Lower lobe of right lung (tissue), 2 donors: ENCODE measurements around the gene CLEC5A. TPM values are rescaled to one million over a fixed set of nuclear protein-coding genes. Genes with fewer than 3 reads are reported as not detected.

Source experiments
- ATAC-seq, 2 donors: fragments of 200-7000 bp; cut with Tn5 transposase; one replicate each; pipeline ENCODE4 v1.9.1; 2020 to 2022; ENCODE audit warnings: mild to moderate bottlenecking in 2 of 2, moderate library complexity in 2 of 2
- DNase-seq: peaks from one replicate; pipeline ENCODE4 v3.0.0-alpha.2; 2020
- H3K27ac ChIP-seq: fragments of 200-600 bp; one replicate; pipeline ENCODE4 v1.8.0; 2022
- H3K27me3 ChIP-seq: fragments of 200-600 bp; one replicate; pipeline ENCODE4 v1.8.0; 2022; ENCODE audit warnings: low read depth
- H3K36me3 ChIP-seq: fragments of 200-600 bp; one replicate; pipeline ENCODE4 v1.8.0; 2022; ENCODE audit warnings: mild to moderate bottlenecking
- H3K4me1 ChIP-seq: fragments of 200-600 bp; one replicate; pipeline ENCODE4 v1.8.0; 2022
- H3K4me3 ChIP-seq: fragments of 200-600 bp; one replicate; pipeline ENCODE4 v1.8.0; 2022; ENCODE audit warnings: mild to moderate bottlenecking
- H3K9me3 ChIP-seq: fragments of 200-600 bp; one replicate; pipeline ENCODE4 v1.8.0; 2022
- intact Hi-C: fragments of 100-400 bp; cut with DNase I; formaldehyde crosslinking; loops from one replicate; pipeline ENCODE4 v1.11.0; 2022
- total RNA-seq: library from RNA; stranded (reverse); fragmentation: NEBNext Ultra II Directional; extraction: Animal tissue kit (Norgen Biotek cat#: 25700); gene quantifications from one replicate; pipeline ENCODE4 v1.2.1, GENCODE V29; 2021
- TF ChIP-seq, protein P1 (sequence below): fragments of 200-600 bp; IDR thresholded peaks from one replicate; pipeline ENCODE4 v1.8.0; 2022; ENCODE audit warnings: antibody characterized with exemption, mild to moderate bottlenecking
- donor health status: DM: no; HTN: yes; CAD: no; lungs with severe emphysema.

The CLEC5A gene
- total RNA-seq, 1 donor from 2014 or later, result 7.5 TPM

DNA sequence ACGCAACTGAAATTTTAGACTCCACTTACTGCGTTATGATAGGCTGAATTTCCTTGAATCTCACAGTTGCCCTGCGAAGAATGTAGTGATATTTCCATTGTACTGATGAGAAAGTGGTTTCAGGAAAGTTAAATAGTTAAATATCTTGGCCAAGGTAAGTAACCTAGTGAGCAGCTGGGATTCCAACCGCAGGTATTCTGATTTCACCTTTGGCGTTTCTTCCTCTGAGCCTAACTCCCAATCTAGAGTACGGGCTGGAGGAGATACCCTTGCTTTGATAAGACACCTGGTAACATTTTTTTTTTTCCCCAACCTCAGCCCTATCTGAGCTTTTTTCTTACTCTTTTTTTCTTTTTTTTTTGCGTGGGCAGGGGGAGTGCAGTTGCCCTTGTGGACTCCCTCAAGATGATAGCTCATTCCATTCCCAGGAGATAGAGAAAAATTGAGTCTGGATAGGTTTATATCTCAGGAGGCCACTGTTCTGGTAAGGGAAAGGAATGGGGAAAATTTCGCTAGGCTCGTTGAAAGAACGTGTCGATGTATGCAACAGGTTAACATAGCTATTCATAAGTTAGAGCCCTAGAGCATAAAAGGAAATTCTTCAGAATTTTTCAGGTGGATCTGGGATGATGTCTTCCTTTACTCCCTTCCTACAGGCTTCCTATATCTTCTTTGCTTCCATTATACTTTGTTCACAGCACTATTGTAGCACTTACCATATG is 29.9 kb upstream of the CLEC5A start:
- H3K36me3 ChIP-seq, result no peaks in the 10 kb centered on the region
- no peaks in the 10 kb centered on the region for H3K9me3 ChIP-seq
- no peak overlapping the region for H3K27ac ChIP-seq
- TF ChIP-seq, protein P1, sequence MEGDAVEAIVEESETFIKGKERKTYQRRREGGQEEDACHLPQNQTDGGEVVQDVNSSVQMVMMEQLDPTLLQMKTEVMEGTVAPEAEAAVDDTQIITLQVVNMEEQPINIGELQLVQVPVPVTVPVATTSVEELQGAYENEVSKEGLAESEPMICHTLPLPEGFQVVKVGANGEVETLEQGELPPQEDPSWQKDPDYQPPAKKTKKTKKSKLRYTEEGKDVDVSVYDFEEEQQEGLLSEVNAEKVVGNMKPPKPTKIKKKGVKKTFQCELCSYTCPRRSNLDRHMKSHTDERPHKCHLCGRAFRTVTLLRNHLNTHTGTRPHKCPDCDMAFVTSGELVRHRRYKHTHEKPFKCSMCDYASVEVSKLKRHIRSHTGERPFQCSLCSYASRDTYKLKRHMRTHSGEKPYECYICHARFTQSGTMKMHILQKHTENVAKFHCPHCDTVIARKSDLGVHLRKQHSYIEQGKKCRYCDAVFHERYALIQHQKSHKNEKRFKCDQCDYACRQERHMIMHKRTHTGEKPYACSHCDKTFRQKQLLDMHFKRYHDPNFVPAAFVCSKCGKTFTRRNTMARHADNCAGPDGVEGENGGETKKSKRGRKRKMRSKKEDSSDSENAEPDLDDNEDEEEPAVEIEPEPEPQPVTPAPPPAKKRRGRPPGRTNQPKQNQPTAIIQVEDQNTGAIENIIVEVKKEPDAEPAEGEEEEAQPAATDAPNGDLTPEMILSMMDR, result no peak
- no peaks in the 10 kb centered on the region for H3K27me3 ChIP-seq
- peak overlapping the region; percentile 42 for H3K4me3 ChIP-seq
- DNase-seq, result no peak
- ATAC-seq, result no peak
- peaks cover 7% of the 10 kb centered on the region for H3K4me1 ChIP-seq
- intact Hi-C loops, result no loop called here

DNA sequence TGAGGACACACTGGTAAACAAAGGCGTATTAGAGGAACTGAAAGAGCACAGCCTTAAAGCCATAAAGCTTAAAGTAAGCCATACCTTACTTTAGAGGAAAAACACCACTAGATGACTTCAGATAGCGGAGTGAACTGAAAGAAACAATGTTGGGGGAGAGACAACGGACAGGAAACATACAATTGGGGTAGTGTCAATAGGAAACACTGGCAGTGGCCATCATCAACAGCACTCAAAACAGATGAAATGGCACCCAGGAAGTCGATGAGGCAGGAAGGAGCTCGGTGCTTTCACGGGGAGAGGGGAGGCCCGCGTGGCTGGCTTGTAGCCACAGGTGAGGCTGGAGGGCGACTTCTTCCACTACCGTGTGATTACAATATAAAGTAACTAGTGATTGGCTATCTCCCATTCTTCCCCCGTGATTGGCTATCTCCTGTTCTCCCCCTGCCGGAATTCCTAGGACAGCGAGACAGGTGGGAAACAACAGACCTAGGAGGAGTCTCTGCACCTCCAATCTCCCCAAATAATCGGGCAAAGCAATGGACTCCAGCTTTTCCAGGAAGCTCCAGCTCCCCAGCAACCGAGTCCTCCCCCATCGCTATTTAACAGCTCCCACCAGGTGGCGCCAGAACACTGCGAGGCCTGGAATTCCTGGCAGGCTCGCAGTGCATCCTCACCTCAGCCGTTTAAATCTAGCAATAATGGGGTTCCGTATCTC is 29.2 kb upstream of the CLEC5A start:
- H3K9me3 ChIP-seq, result no peaks in the 10 kb centered on the region
- ATAC-seq (peak; percentile 90 to 91), DNase-seq (peak; percentile 87)
- intact Hi-C loops, result no loop called here
- H3K4me1 ChIP-seq, result peaks cover 7% of the 10 kb centered on the region
- TF ChIP-seq, protein P1, result peak; percentile 86
- no peaks in the 10 kb centered on the region for H3K36me3 ChIP-seq
- H3K4me3 ChIP-seq, result peak overlapping the region; percentile 42
- peak overlapping the region; percentile 18 for H3K27ac ChIP-seq
- H3K27me3 ChIP-seq, result no peaks in the 10 kb centered on the region

DNA sequence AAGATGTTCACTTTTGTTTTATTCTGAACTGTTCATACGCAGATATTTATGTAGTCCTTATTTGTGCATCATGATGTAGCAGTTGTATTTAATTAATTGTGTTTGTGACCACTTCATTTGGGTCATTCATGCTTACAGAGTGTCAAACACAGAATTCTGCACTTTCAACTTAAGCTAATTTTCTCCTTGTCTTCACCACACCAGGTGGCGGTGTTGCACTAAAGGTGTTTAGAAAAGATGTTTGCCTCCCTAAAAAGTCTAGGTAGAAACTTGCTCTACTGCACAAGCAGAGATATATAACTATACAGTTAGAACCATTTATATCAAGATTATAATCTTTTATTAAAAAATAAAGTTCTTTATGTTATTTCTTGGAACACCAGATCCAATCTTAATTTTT is 28.1 kb upstream of the CLEC5A start:
- H3K36me3 ChIP-seq, result no peaks in the 10 kb centered on the region
- H3K4me3 ChIP-seq, result no peak overlapping the region
- TF ChIP-seq, protein P1, result no peak
- no peak for DNase-seq
- intact Hi-C loops, result no loop called here
- ATAC-seq, result no peak
- H3K9me3 ChIP-seq, result no peaks in the 10 kb centered on the region
- H3K27ac ChIP-seq, result no peak overlapping the region
- H3K27me3 ChIP-seq, result no peaks in the 10 kb centered on the region
- H3K4me1 ChIP-seq, result peaks cover 7% of the 10 kb centered on the region

DNA sequence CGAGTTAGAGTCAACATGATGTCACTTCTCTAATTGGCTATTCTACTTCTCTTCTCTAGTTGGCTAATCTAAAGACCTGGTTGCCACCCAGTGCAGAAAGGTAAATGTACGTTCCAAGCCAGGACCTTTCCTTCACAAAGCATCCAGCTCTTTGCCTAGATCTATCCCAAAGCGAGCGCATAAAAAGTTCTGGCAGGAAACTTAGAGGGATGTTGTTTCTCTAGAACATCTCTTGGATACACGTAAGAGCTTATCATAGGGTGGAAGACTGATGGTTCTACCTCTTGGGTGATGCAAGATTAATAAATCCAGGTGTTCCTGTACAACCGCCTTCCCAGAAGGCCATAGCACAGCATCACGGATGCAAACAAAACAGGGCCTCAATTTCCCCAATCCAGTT is 26.9 kb upstream of the CLEC5A start, which contains the start of gene TAS2R38:
Gene TAS2R38 (minus strand): TSS at position 101 of the 400 bp plus-strand sequence. CDS start 84 bp downstream, at position 17.
- H3K9me3 ChIP-seq, result no peaks in the 10 kb centered on the region
- DNase-seq (no peak), ATAC-seq (no peak)
- no peaks in the 10 kb centered on the region for H3K27me3 ChIP-seq
- intact Hi-C loops, result no loop called here
- no peak within 1 kb of the TSS for H3K4me3 ChIP-seq
- H3K4me1 ChIP-seq, result peaks cover 7% of the 10 kb centered on the region
- H3K27ac ChIP-seq, result no peak within 1 kb of the TSS
- TF ChIP-seq, protein P1, result no peak
- no peaks in the 10 kb centered on the region for H3K36me3 ChIP-seq

DNA sequence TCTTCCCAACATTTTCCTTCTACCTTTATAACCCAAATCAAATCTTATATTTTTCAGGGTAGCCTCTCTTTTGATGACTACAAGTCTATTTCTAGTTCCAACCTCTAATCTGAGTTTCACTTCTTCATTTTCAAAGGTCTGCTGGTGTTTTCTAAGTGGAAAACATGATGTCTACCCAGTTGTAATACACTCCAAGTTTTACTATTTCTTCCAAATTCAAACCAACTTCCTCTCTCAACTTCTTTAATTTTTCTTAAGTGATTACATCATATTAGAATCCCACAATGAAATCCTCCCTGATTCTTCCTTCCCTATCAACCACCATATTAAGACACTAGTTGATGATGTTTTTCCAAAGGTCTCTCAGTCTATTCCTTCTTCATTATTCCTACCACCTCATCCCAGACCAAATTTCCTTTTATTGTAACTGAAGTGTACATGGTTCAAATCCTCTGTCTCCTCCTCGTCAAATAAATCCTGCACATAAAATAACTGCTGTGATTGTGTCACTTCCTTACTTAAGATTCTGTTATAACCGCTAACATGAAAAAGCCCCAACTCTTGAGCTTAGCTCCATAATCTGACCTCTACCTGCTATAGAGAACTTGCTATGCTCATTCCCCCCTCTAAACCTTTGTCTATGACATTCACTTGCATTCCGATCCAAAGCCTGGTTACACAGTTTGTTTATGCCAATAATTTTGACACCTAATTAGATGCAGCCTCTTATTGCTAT is 14.1 kb upstream of the CLEC5A start:
- DNase-seq (no peak), ATAC-seq (peak; percentile 59 to 68)
- Histone ChIP-seq H3K36me3 (no peaks in the 10 kb centered on the region), H3K9me3 (no peaks in the 10 kb centered on the region), H3K27ac (no peak overlapping the region), H3K27me3 (no peaks in the 10 kb centered on the region), H3K4me1 (peaks cover 4% of the 10 kb centered on the region), H3K4me3 (no peak overlapping the region)
- TF ChIP-seq, protein P1, result no peak
- intact Hi-C loops, result no loop called here
